MM.1S (cell line): Measurements from ENCODE around the gene USF1.

Source experiments
- DNase-seq: peaks from one replicate; pipeline ENCODE4 v3.0.0-alpha.2; 2015
- H2AFZ ChIP-seq: fragments of 300-600 bp; sonication (generic); 2 replicates; pipeline ENCODE4 v1.6.0; 2016; ENCODE audit warnings: antibody characterized with exemption, low read length
- H3F3A ChIP-seq: fragments of 300-600 bp; sonication (generic); 2 replicates; pipeline ENCODE4 v1.6.1; 2016; ENCODE audit warnings: mild to moderate bottlenecking, antibody characterized with exemption, low read length, moderate library complexity, mixed read lengths; ENCODE audit not compliant: insufficient read depth
- H3K27ac ChIP-seq: fragments of 300-600 bp; sonication (generic); 2 replicates; pipeline ENCODE4 v1.5.1; 2016; ENCODE audit warnings: mild to moderate bottlenecking, low read length
- H3K27me3 ChIP-seq: fragments of 300-600 bp; sonication (generic); replicated peaks from 2 replicates; pipeline ENCODE4 v1.6.0; 2016; ENCODE audit warnings: low read length; ENCODE audit not compliant: insufficient read depth
- H3K36me3 ChIP-seq: fragments of 300-600 bp; sonication (generic); replicated peaks from 2 replicates; pipeline ENCODE4 v1.6.1; 2016; ENCODE audit warnings: mild to moderate bottlenecking, low read length, mixed read lengths; ENCODE audit not compliant: insufficient read depth
- H3K4me1 ChIP-seq: fragments of 300-600 bp; sonication (generic); 2 replicates; pipeline ENCODE4 v1.6.1; 2016; ENCODE audit warnings: low read length, mixed read lengths
- H3K4me2 ChIP-seq: fragments of 300-600 bp; sonication (generic); 2 replicates; pipeline ENCODE4 v1.6.0; 2016; ENCODE audit warnings: low read depth, low read length
- H3K4me3 ChIP-seq: fragments of 300-600 bp; sonication (generic); 2 replicates; pipeline ENCODE4 v1.5.1; 2016; ENCODE audit warnings: low read length, mixed read lengths
- H3K79me2 ChIP-seq: fragments of 300-600 bp; sonication (generic); 2 replicates; pipeline ENCODE4 v1.6.1; 2016; ENCODE audit warnings: mixed run types, low read length, mixed read lengths
- H3K9ac ChIP-seq: fragments of 300-600 bp; sonication (generic); 2 replicates; pipeline ENCODE4 v1.6.1; 2016; ENCODE audit warnings: low read length, mixed read lengths
- H3K9me2 ChIP-seq: fragments of 300-600 bp; sonication (generic); replicated peaks from 2 replicates; pipeline ENCODE4 v1.6.1; 2016; ENCODE audit warnings: mild to moderate bottlenecking, low read length, mixed read lengths; ENCODE audit not compliant: insufficient read depth
- H3K9me3 ChIP-seq: fragments of 300-600 bp; sonication (generic); replicated peaks from 2 replicates; pipeline ENCODE4 v1.6.1; 2016; ENCODE audit warnings: mild to moderate bottlenecking, low read length, mixed read lengths; ENCODE audit not compliant: insufficient read depth
- H4K20me1 ChIP-seq: fragments of 300-600 bp; sonication (generic); 2 replicates; pipeline ENCODE4 v1.6.1; 2016; ENCODE audit warnings: mild to moderate bottlenecking, low read length, moderate library complexity, mixed read lengths; ENCODE audit not compliant: insufficient read depth
- EZH2 ChIP-seq: fragments of 300-600 bp; sonication (generic); optimal IDR thresholded peaks from 2 replicates; pipeline ENCODE3; 2017; ENCODE audit warnings: low read depth, mild to moderate bottlenecking, antibody characterized with exemption, low read length, mixed read lengths
- EZH2phosphoT487 ChIP-seq: fragments of 300-600 bp; sonication (generic); IDR thresholded peaks from 2 replicates; pipeline ENCODE4 v1.6.1; 2018; ENCODE audit warnings: antibody characterized with exemption, low read length
- TF ChIP-seq, protein P1 (sequence below): fragments of 300-600 bp; sonication (generic); IDR thresholded peaks from 2 replicates; pipeline ENCODE4 v1.5.1; 2016; ENCODE audit warnings: antibody characterized with exemption, low read length, mixed read lengths

USF1 gene

DNA sequence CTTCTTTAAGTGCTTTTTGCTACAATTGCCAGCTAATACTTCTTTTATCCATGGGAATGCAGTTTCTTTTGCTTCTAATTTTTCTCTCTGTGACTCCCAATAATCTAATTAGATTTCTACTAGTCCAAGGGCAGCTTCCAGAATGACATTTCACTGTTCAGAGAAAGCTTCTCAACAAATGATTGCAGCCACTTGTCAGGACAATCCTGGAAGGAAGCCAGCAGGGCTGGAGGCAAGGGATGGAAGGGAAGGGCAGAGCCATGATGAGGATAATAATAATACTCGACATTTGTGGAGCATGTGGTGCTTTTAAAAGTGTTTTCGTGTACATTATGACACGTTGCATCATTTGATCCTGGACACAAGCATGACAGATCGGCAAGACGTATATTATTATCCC is 44.3 kb downstream of the USF1 start:
- TF ChIP-seq, protein P1, sequence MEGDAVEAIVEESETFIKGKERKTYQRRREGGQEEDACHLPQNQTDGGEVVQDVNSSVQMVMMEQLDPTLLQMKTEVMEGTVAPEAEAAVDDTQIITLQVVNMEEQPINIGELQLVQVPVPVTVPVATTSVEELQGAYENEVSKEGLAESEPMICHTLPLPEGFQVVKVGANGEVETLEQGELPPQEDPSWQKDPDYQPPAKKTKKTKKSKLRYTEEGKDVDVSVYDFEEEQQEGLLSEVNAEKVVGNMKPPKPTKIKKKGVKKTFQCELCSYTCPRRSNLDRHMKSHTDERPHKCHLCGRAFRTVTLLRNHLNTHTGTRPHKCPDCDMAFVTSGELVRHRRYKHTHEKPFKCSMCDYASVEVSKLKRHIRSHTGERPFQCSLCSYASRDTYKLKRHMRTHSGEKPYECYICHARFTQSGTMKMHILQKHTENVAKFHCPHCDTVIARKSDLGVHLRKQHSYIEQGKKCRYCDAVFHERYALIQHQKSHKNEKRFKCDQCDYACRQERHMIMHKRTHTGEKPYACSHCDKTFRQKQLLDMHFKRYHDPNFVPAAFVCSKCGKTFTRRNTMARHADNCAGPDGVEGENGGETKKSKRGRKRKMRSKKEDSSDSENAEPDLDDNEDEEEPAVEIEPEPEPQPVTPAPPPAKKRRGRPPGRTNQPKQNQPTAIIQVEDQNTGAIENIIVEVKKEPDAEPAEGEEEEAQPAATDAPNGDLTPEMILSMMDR: no peak
- no peak for TF ChIP-seq EZH2
- no peak for TF ChIP-seq EZH2phosphoT487
- Histone ChIP-seq H2AFZ (no peak overlapping the region), H3K79me2 (peaks cover 46% of the 10 kb centered on the region), H3K4me2 (no peak overlapping the region), H3K9ac (no peak overlapping the region), H3F3A (no peaks in the 10 kb centered on the region; the same call in 1 of the 2 replicates), H3K27ac (no peak overlapping the region), H3K4me1 (no peaks in the 10 kb centered on the region), H3K9me2 (no peaks in the 10 kb centered on the region), H3K27me3 (no peaks in the 10 kb centered on the region), H3K36me3 (0 out of 2 replicates have a peak, but pooled peaks cover 6% of the 10 kb centered on the region), H3K9me3 (no peaks in the 10 kb centered on the region), H3K4me3 (no peak overlapping the region), H4K20me1 (no peaks in the 10 kb centered on the region)
- DNase-seq: no peak

DNA sequence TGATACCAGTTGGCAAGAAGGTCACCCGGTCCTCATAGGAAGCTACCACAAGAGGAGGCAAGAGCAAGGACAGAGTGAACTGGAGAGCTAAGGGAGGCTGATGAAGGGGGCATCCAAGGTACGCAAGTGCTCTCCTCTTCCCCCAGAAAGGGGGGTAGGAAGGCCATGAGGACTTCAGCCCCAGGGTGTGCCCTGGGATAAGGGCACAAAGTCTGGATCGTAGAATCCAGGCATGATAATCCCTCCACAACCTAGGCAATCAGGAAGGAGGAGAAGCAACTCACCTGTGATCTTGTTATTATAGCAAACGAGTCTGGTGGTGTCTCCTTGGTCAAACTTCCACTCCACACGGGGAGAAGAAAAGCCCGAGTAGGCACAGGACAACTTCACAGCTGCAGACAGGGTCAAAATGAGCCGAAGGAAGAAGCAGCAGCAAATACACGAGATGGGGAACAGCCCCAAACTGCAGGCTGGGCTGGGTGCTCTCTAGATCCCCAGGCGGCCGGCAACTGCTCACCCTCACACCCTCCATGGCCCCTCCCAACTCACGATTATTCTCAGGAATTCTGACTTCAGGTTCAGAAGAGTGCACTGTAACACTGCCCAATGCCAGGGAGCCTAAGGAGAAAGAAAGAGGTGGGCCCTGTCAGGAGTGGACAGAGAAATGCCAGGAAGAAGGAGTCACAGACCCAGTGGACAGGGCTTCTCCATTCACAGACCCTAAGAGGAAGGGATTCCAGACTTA is 44.9 kb downstream of the USF1 start:
- Histone ChIP-seq H4K20me1 (no peaks in the 10 kb centered on the region), H3K4me2 (no peak overlapping the region), H3K27ac (no peak overlapping the region), H3K79me2 (peaks cover 40% of the 10 kb centered on the region), H2AFZ (no peak overlapping the region), H3K9me3 (no peaks in the 10 kb centered on the region), H3K4me1 (no peaks in the 10 kb centered on the region), H3K4me3 (no peak overlapping the region), H3K9me2 (no peaks in the 10 kb centered on the region), H3K27me3 (no peaks in the 10 kb centered on the region), H3K9ac (no peak overlapping the region), H3K36me3 (0 out of 2 replicates have a peak, but pooled peaks cover 6% of the 10 kb centered on the region), H3F3A (no peaks in the 10 kb centered on the region; the same call in 1 of the 2 replicates)
- no peak for DNase-seq
- TF ChIP-seq EZH2 (no peak), EZH2phosphoT487 (no peak)
- TF ChIP-seq, protein P1: no peak

DNA sequence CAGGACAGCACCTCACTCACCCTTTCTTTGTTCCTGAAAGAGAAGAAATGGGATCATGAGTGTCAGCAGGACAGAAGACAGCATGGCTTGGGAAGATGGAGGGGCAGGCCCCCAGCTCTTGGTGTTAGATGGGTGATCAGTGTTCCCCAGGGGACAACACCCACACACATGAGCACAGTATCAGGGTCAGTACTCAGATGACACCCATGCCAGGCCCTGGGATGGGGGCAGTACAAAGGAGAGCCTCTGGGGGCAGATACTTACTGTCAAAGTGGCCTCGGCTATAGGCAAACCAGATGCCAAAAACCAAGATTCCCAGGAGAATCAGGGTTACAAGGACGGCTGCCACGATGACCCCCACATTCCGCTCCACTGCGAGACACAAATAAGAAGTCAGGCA is 46.4 kb downstream of the USF1 start:
- TF ChIP-seq, protein P1: no peak
- TF ChIP-seq EZH2 (no peak), EZH2phosphoT487 (no peak)
- Histone ChIP-seq H3K27ac (no peak overlapping the region), H3K4me2 (no peak overlapping the region), H3K9me2 (no peaks in the 10 kb centered on the region), H4K20me1 (no peaks in the 10 kb centered on the region), H2AFZ (no peak overlapping the region), H3K27me3 (no peaks in the 10 kb centered on the region), H3K9me3 (no peaks in the 10 kb centered on the region), H3F3A (no peaks in the 10 kb centered on the region; the same call in 1 of the 2 replicates), H3K36me3 (0 out of 2 replicates have a peak, but pooled peaks cover 6% of the 10 kb centered on the region), H3K79me2 (peaks cover 25% of the 10 kb centered on the region), H3K9ac (no peak overlapping the region), H3K4me3 (no peak overlapping the region), H3K4me1 (no peaks in the 10 kb centered on the region)
- no peak for DNase-seq
